GM18526 (cell line): ENCODE data around the gene WDR74.

ENCODE experiments used
- POLR2A ChIP-seq: IDR thresholded peaks from 3 replicates; pipeline ENCODE4 v1.6.1; 2011; ENCODE audit not compliant: insufficient read length; ENCODE audit errors: extremely low read depth

WDR74 gene

DNA sequence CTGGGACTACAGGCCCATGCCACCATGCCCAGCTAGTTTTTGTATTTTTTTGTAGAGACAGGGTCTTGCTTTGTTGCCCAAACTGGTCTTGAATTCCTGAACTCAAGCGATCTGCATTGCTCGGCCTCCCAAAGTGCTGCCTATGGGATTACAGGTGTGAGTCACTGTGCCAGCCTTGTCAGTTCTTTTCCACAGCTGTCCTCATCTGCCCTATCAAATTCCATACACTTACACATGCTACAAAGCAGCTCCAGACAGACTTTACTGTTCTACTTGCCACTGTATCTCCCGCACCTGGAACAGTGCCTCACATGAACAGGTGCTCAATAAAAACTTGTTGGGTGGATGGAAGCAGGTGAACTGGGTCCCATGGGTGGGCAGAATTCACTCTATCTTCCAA is 15.7 kb downstream of the WDR74 start:
- TF ChIP-seq POLR2A, result no peak

DNA sequence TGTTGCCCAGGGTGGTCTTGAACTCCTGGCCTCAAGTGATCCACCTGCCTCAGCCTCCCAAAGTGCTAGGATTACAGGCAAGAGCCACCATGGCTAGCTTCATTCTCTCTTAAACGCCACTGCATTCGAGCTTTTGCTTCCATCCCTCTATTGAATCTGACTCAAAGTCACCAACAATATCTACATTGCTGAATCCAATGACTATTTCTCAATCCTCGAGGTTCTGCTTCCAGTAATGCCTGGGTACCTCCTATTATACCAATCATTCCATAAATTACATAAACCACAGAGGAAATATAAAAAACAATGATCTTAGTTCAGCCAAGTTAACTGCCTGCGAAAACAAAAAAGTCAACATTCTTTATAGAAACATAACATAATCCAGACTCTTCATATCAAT is 22.3 kb downstream of the WDR74 start:
- no peak for TF ChIP-seq POLR2A

DNA sequence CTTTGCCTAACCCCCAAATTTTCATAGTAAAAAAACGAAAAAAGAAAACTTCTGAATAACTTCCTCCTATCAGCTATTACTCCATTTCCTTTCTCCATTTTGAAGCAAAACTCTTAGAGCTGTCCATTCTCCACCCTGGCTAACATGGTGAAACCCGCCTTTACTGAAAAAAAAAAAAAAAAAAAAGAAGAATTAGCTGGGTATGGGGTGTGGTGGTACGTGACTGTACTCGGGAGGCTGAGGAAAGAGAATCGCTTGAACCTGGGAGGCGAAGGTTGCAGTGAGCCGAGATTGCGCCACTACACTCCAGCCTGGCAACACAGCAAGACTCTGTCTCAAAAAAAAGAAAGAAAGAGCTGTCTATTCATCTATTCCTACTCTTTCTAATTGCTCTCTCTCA is 22.8 kb downstream of the WDR74 start:
- no peak for TF ChIP-seq POLR2A

- TF ChIP-seq POLR2A, result no peak
Measured at GRCh38 chr11:62811659-62812058, 27.7 kb downstream of the WDR74 start.

GRCh38 chr11:62810748-62811147 is 28.6 kb downstream of the WDR74 start:
- no peak for TF ChIP-seq POLR2A

- TF ChIP-seq POLR2A, result no peak
Measured at GRCh38 chr11:62806611-62807121, 32.7 kb downstream of the WDR74 start.

DNA sequence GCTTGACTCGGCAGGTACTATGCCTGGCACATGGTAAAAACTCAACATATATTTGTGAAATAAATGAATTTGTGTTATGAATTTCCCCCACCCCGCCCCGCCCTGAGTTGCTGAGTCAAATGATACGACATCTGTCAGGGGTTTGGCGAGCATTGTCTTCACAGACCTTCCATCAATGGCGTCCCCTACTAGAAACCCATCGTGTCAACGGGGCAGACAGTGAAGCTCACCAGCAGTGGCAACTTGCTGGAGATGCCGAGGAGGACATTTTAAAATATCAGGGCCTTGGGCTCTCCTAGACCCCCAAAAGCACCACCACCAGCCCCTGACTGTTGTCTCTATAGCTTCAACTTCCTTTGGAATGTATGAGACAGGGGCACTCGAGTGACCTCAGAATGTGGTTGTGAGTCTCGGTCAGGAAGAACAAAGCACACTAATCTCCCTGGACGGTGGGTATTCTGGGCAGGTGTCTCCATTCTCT is 33.4 kb downstream of the WDR74 start:
- no peak for TF ChIP-seq POLR2A

- TF ChIP-seq POLR2A, result peak; percentile 100
Measured at GRCh38 chr11:62805076-62805892, 34.1 kb downstream of the WDR74 start, which contains the start of gene NXF1. Gene NXF1 (minus strand): TSS chr11:62805440. CDS start chr11:62805356, 84 bp downstream.

DNA sequence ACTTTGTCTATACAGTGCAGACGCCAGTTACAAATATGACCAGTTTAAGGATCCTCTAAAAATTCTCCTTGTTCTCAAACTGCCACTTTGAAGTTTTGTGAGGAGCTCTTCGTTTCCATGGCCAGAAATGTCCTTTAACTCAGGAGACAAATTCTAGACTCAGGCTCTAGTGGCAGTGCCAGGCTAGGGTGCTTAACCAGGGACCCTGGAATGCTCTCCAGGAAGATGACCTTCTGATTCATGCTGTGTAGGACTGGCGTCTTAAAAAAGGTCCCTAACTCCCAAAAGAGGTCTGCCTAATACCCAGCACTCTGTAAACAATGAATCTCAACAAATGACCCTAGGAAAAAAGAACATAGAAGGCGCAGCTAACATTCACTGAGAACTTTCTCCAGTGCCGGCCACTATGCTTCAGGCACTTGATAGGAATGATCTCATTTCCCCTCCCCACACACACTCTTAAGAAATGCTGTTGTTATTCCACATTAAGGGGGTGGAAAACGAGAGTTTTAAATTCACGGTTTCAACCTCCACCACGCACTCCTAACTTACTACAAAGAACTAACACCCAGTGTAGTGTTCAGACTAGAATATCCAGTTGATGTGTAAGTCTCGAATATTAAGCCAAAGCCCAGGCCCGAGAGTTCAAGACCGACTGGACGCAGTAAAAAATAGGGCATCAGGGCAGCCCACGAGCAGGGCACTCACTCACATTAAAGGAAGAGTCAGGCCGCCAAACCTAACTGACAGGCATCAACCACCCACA is 34.9 kb downstream of the WDR74 start:
- no peak for TF ChIP-seq POLR2A

- TF ChIP-seq POLR2A, result no peak
Measured at GRCh38 chr11:62801071-62801470, 38.3 kb downstream of the WDR74 start.

DNA sequence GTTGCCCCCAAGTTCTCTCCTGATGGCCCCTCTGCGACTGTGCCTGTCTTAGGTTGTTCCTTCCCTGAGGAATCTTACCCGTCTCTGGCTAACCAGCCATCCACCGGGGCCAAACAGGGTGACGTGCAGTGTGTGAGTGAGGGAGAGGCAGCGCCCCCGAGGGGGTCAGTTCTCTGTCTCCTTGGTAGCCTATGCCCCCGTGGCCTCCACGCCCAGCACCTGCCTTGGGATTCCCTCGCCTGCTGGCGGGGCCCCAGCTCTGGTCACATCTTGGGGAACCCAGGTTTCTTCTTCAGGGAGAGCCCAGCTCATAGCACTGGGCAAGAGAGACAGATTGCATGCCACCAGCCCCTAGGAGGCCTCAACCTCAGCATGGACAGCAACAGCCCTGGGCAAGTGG is 39.9 kb downstream of the WDR74 start:
- no peak for TF ChIP-seq POLR2A

- no peak for TF ChIP-seq POLR2A
Measured at GRCh38 chr11:62796281-62796680, 43.1 kb downstream of the WDR74 start.

- no peak for TF ChIP-seq POLR2A
Measured at GRCh38 chr11:62794201-62794775, 45.1 kb downstream of the WDR74 start.

- TF ChIP-seq POLR2A, result no peak
Measured at GRCh38 chr11:62792202-62792575, 47.2 kb downstream of the WDR74 start.

- peak; percentile 95 for TF ChIP-seq POLR2A
Measured at GRCh38 chr11:62791501-62792201, 47.7 kb downstream of the WDR74 start, which contains the start of gene TMEM223. Gene TMEM223 (minus strand): TSS chr11:62792006. CDS start chr11:62791994, 12 bp downstream.
